Thyroid gland (tissue), 4 donors: ENCODE results near the gene RAP1GAP2. TPM values are rescaled to one million over a fixed set of nuclear protein-coding genes. Genes with fewer than 3 reads are reported as not detected.
A peak's percentile ranks its signal among the peaks of the same experiment; 100 is the strongest.

ENCODE experiments used
- DNase-seq, 2 donors: peaks; one replicate each; pipeline ENCODE4 v3.0.0-alpha.2; 2019
- H3K27ac ChIP-seq, 3 donors: fragments of 200-600 bp; sonication (generic); 1 replicate in 2 of 3; 2 replicates in 1 of 3; pipeline ENCODE4 v1.5.1; 2016 to 2019; ENCODE audit warnings: mild to moderate bottlenecking in 1 of 3, moderate library complexity in 1 of 3
- H3K27me3 ChIP-seq: fragments of 200-600 bp; sonication (generic); one replicate; pipeline ENCODE4 v1.5.1; 2019
- H3K36me3 ChIP-seq, 2 donors: fragments of 200-600 bp; sonication (generic); one replicate each; pipeline ENCODE4 v1.5.1; 2016 to 2019
- H3K4me1 ChIP-seq, 2 donors: fragments of 200-600 bp; sonication (generic); one replicate each; pipeline ENCODE4 v1.5.1; 2017 to 2019
- H3K4me3 ChIP-seq, 3 donors: fragments of 200-600 bp; sonication (generic); replicated peaks in 1 of 3; 1 replicate in 2 of 3; 2 replicates in 1 of 3; pipeline ENCODE4 v1.5.1; 2016; ENCODE audit warnings: mild to moderate bottlenecking in 1 of 3
- H3K9me3 ChIP-seq: fragments of 200-600 bp; sonication (generic); one replicate; pipeline ENCODE4 v1.5.1; 2017
- POLR2A ChIP-seq, 2 donors: fragments of 450-650 bp; IDR thresholded peaks; one replicate each; pipeline ENCODE4 v1.6.1; 2017; ENCODE audit warnings: antibody characterized with exemption in 2 of 2, mild to moderate bottlenecking in 2 of 2, moderate library complexity in 1 of 2
- WGBS, 2 donors: methylation state at CpG; one replicate each; pipeline ENCODE4 v1.1.5; 2017; 5-methylcytosine and 5-hydroxymethylcytosine counted together
- intact Hi-C: fragments of 100-400 bp; cut with DNase I; formaldehyde crosslinking; loops from one replicate; pipeline ENCODE4 v1.15.1; 2023
- total RNA-seq, 4 donors: library from RNA; depleted of rRNA; stranded (reverse); fragments of >200 nt; gene quantifications; one replicate each; pipeline ENCODE4 v1.2.3, GENCODE V29; 2016
- TF ChIP-seq, protein P1 (sequence below), 6 experiments: fragments of 200-600 bp in 3 of 6; fragments of 450-650 bp in 3 of 6; sonication (generic) in 3 of 6; IDR thresholded peaks; one replicate each; pipeline ENCODE4 v1.5.1; 2016 to 2019; ENCODE audit warnings: antibody characterized with exemption in 6 of 6, mild to moderate bottlenecking in 2 of 6, inconsistent platforms in 1 of 6, moderate library complexity in 1 of 6

RAP1GAP2 gene
- total RNA-seq, 4 donors from 2014 or later = 5.9 to 8.4 (median 6.8) TPM

DNA sequence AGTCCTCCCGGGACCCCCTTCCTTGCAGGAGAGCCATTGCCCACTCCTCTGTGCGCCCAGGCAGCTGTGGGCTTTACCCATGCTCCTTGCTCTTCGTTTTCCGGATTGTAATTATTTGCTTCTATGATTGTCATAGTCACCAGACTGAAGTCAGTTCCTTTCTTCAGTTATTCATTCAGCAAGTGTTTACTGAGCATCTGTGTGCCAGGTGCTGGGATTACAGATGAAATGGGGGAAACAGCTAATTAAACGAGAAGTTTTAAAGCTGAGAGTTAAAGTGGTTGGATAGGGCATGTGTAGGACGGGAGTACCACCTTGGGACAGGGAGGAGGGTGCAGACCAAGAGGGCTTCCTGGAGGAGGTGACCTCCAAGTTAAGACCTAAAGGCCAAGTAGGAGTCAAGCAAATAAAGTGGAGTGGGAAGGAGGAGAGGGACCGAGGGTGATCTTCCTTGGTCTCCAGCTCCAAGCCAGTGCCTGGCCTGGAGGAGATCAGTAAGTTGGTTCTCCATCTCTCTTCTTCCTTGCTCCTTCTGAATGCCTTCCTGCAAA lies 140.6 kb downstream of the RAP1GAP2 start:
- H3K27ac ChIP-seq = no peak overlapping the region
- H3K4me1 ChIP-seq = no peaks in the 10 kb centered on the region
- DNase-seq = no peak
- no peak for TF ChIP-seq POLR2A (IDR thresholded peaks at IDR 0.05)
- TF ChIP-seq, protein P1, sequence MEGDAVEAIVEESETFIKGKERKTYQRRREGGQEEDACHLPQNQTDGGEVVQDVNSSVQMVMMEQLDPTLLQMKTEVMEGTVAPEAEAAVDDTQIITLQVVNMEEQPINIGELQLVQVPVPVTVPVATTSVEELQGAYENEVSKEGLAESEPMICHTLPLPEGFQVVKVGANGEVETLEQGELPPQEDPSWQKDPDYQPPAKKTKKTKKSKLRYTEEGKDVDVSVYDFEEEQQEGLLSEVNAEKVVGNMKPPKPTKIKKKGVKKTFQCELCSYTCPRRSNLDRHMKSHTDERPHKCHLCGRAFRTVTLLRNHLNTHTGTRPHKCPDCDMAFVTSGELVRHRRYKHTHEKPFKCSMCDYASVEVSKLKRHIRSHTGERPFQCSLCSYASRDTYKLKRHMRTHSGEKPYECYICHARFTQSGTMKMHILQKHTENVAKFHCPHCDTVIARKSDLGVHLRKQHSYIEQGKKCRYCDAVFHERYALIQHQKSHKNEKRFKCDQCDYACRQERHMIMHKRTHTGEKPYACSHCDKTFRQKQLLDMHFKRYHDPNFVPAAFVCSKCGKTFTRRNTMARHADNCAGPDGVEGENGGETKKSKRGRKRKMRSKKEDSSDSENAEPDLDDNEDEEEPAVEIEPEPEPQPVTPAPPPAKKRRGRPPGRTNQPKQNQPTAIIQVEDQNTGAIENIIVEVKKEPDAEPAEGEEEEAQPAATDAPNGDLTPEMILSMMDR (IDR thresholded peaks at IDR 0.05) = no peak
- no peaks in the 10 kb centered on the region for H3K27me3 ChIP-seq
- intact Hi-C loops = no loop called here
- WGBS, 2 donors = 87 to 89% methylated on average over 7 of the region's 7 CpGs
- no peaks in the 10 kb centered on the region for H3K9me3 ChIP-seq
- no peak overlapping the region for H3K4me3 ChIP-seq
- H3K36me3 ChIP-seq = no peaks in the 10 kb centered on the region

DNA sequence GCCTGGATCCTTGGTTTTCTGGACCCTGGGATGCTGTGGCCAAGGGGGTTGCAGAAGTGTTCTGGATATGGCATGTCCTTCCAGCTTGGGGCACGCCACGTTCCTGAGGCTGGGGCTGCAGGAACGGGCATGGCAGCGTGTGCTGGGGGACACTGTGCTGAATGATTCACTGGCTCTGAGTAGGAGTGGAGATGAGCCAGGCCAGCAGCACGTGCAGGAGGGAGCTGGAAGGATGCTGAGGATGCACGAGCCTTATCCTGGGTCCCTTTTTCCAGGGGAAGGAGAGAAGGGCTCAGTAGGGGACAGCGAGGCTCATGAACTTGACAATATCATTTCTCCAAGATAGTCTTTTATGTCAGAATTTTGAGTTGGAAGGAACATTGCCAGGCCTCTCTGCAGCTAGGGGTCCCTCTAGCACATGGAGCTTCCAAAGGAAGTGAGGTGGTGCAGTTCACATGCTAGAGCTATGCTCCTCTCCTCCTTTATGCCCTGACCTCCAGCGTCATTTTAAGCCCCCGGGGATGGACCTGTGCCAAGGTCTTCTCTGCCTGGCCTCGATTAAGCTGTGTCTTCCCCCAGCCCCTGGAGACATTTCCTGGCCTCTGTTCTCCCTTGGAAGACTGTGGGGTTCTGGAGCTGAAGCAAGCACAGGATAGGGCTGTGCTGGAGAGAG lies 141.2 kb downstream of the RAP1GAP2 start:
- intact Hi-C loops = no loop called here
- Histone ChIP-seq H3K4me1 (no peaks in the 10 kb centered on the region), H3K27ac (no peak overlapping the region), H3K36me3 (no peaks in the 10 kb centered on the region), H3K4me3 (no peak overlapping the region), H3K9me3 (no peaks in the 10 kb centered on the region), H3K27me3 (no peaks in the 10 kb centered on the region)
- no peak for DNase-seq
- 50 to 64% methylated on average over 10 of the region's 10 CpGs for WGBS, 2 donors
- TF ChIP-seq, protein P1 (IDR thresholded peaks at IDR 0.05) = no peak
- TF ChIP-seq POLR2A (IDR thresholded peaks at IDR 0.05) = no peak

GRCh38 chr17:2939714-2940351 lies 143.6 kb downstream of the RAP1GAP2 start:
- TF ChIP-seq POLR2A (IDR thresholded peaks at IDR 0.05) = no peak
- TF ChIP-seq, protein P1 (IDR thresholded peaks at IDR 0.05) = no peak
- no peak for DNase-seq
- Histone ChIP-seq H3K9me3 (no peaks in the 10 kb centered on the region), H3K4me1 (no peaks in the 10 kb centered on the region), H3K36me3 (no peaks in the 10 kb centered on the region), H3K4me3 (no peak overlapping the region), H3K27ac (no peak overlapping the region), H3K27me3 (no peaks in the 10 kb centered on the region)
- WGBS, 2 donors = 48 to 68% methylated on average over 12 to 17 of the region's 26 CpGs
- intact Hi-C loops = no loop called here

GRCh38 chr17:2940352-2940751 lies 144.1 kb downstream of the RAP1GAP2 start:
- DNase-seq = peak; percentile 48 to 50
- Histone ChIP-seq H3K36me3 (no peaks in the 10 kb centered on the region), H3K4me3 (no peak overlapping the region), H3K27ac (no peak overlapping the region), H3K4me1 (no peaks in the 10 kb centered on the region), H3K27me3 (no peaks in the 10 kb centered on the region), H3K9me3 (no peaks in the 10 kb centered on the region)
- intact Hi-C loops = no loop called here
- TF ChIP-seq, protein P1 (IDR thresholded peaks at IDR 0.05) = no peak
- no peak for TF ChIP-seq POLR2A (IDR thresholded peaks at IDR 0.05)
- 57 to 83% methylated on average over 4 to 7 of the region's 15 CpGs for WGBS, 2 donors

DNA sequence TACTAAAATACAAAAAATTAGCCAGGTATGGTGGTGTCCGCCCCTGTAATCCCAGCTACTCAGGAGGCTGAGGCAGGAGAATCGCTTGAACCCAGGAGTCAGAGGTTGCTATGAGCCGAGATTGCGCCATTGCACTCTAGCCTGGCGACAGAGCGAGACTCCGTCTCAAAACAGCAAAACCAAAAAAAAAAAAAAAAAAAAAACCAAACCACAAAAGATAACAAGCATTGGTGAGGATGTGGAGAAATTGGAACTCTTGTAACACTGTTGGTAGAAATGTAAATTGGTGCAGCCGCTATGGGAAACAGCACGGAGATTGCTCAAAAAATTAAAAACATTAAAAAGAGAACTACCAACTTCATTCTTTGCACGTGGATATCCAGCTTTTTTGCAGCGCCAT lies 147.7 kb downstream of the RAP1GAP2 start:
- Histone ChIP-seq H3K27ac (no peak overlapping the region), H3K36me3 (no peaks in the 10 kb centered on the region), H3K9me3 (no peaks in the 10 kb centered on the region), H3K27me3 (no peaks in the 10 kb centered on the region), H3K4me3 (no peak overlapping the region), H3K4me1 (no peaks in the 10 kb centered on the region)
- intact Hi-C loops = no loop called here
- 84 to 92% methylated on average over 11 of the region's 11 CpGs for WGBS, 2 donors
- no peak for TF ChIP-seq POLR2A (IDR thresholded peaks at IDR 0.05)
- TF ChIP-seq, protein P1 (IDR thresholded peaks at IDR 0.05) = no peak
- no peak for DNase-seq
